ENCODE results near the gene RGS1. TPM values are rescaled to one million over a fixed set of nuclear protein-coding genes. Genes with fewer than 3 reads are reported as not detected.

The RGS1 gene
- total RNA-seq, 4 donors from 2014 or later = 38.5 to 160 (median 49.8) TPM

DNA sequence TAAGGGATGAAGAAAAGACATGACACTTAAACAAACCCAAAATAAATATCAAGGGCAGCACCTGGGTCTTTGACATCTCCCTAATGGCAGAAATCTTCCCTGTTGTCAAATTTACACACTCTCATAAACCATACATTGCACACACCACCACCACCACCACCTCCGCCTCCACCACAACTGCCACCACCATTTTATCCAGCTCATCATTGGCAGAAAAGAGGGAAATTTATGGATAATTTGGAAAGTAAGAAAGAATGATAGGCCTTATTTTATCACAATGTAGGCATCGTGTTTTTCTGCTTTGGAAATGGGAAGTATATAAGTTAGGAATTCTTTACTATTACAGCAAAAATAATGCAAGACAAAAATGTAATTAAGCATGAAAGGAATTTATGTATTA is 33.1 kb downstream of the RGS1 start:
- H3K27ac ChIP-seq = no peak overlapping the region
- H3K4me1 ChIP-seq = peaks cover 0 to 8% (median 0%) of the 10 kb centered on the region in 4 donors
- WGBS, 2 donors (ENCODE audit: low coverage in 1 of 2) = 66 to 89% methylated on average over 2 of the region's 2 CpGs
- intact Hi-C loops (cut with DNase I; ENCODE audit: low total_unique reads) = no loop called here
- no peak overlapping the region for H3K4me3 ChIP-seq
- H3K36me3 ChIP-seq = no peaks in the 10 kb centered on the region
- no peaks in the 10 kb centered on the region for H3K9me3 ChIP-seq
- no peak for TF ChIP-seq CTCF (IDR thresholded peaks at IDR 0.05)
- TF ChIP-seq EP300 (IDR thresholded peaks at IDR 0.05; ENCODE audit: low read depth) = no peak
- TF ChIP-seq POLR2A (IDR thresholded peaks at IDR 0.05) = no peak
- no peak for TF ChIP-seq POLR2AphosphoS5 (IDR thresholded peaks at IDR 0.05)
- H3K27me3 ChIP-seq = no peaks in the 10 kb centered on the region
- DNase-seq = no peak
- in situ Hi-C loops (cut with MboI; ENCODE audit: low pct_ligation_motif_present in 1 of 4, low pct_unique_long_range_greater_than_20kb in 1 of 4, low sequenced_read_pairs in 3 of 4) = loop anchor here in 3 of 4 donors (10.0 to 25.0 kb wide), 2 partner anchors 134 to 429 kb away; no protein-coding TSS in a partner anchor

DNA sequence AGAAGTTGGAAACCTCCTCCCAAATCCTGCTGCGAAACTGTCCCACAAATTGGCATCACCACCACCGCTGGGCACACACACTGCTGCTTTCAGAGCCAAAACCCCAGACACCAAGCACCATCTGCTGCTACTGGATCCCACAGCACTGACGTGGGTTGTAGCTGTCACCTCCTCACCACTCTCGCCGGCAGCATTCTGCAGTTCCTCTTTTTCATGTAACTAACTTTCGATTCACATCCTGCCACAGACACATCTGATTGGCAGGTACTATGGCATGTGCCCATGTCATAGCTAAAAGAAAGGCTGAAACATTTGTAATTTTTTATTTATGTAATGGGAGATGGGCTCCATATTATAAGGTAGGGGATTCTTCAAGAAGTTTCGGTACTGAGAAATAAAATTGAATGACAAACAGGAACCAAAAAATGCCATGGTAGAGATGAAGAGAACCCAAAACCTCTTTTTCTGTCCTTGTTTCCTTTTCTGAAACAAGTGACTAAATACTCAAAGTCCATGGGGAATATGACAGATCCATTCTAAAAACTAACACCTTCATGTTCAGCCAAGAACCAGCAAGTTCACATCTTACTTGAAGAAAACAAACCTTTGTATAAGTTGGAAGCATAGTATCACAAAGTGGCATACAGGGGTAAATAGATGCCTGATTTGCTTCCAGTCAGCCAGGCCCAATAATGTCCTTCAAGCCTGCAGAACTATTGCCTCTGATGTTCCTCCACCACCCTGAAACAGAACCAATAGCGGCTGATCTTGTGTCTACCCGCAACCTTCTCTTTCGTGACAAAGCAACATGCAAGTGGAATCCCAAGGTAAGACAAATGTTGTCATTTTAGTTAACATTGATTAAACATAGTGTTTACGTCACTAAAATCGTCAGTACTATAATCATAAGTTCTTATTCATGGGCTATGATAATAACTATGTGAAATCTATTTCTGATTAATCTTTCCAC is 33.8 kb downstream of the RGS1 start:
- Histone ChIP-seq H3K4me3 (no peak overlapping the region), H3K9me3 (no peaks in the 10 kb centered on the region), H3K36me3 (no peaks in the 10 kb centered on the region), H3K4me1 (peaks cover 0 to 8% (median 0%) of the 10 kb centered on the region in 4 donors), H3K27ac (peak overlapping the region in 2 of 4 donors; percentile 25 to 27), H3K27me3 (no peaks in the 10 kb centered on the region)
- in situ Hi-C loops (cut with MboI; ENCODE audit: low pct_ligation_motif_present in 1 of 4, low pct_unique_long_range_greater_than_20kb in 1 of 4, low sequenced_read_pairs in 3 of 4) (loop anchor here (5.0 to 25.0 kb wide), 4 partner anchors 132 to 428 kb away; no protein-coding TSS in a partner anchor), intact Hi-C loops (cut with DNase I; ENCODE audit: low total_unique reads) (no loop called here)
- 44 to 65% methylated on average over 5 to 12 of the region's 12 CpGs for WGBS, 2 donors (ENCODE audit: low coverage in 1 of 2)
- DNase-seq = peak; percentile 81
- no peak for TF ChIP-seq CTCF (IDR thresholded peaks at IDR 0.05)

GRCh38 chr1:192610112-192610889 is 34.7 kb downstream of the RGS1 start:
- no peak overlapping the region for H3K27ac ChIP-seq
- in situ Hi-C loops (cut with MboI; ENCODE audit: low pct_ligation_motif_present in 1 of 4, low pct_unique_long_range_greater_than_20kb in 1 of 4, low sequenced_read_pairs in 3 of 4) (loop anchor here in 2 of 4 donors (5.0 to 25.0 kb wide), 3 partner anchors 133 to 427 kb away; no protein-coding TSS in a partner anchor), intact Hi-C loops (cut with DNase I; ENCODE audit: low total_unique reads) (no loop called here)
- H3K36me3 ChIP-seq = no peaks in the 10 kb centered on the region
- H3K27me3 ChIP-seq = no peaks in the 10 kb centered on the region
- 55 to 58% methylated on average over 3 of the region's 3 CpGs for WGBS, 2 donors (ENCODE audit: low coverage in 1 of 2)
- H3K4me1 ChIP-seq = peaks cover 0 to 8% (median 0%) of the 10 kb centered on the region in 4 donors
- no peak for DNase-seq
- H3K9me3 ChIP-seq = no peaks in the 10 kb centered on the region
- TF ChIP-seq EP300 (IDR thresholded peaks at IDR 0.05; ENCODE audit: low read depth) (no peak), POLR2AphosphoS5 (IDR thresholded peaks at IDR 0.05) (no peak), POLR2A (IDR thresholded peaks at IDR 0.05) (no peak), CTCF (IDR thresholded peaks at IDR 0.05) (peak; percentile 41 to 73 (median 58))
- no peak overlapping the region for H3K4me3 ChIP-seq

DNA sequence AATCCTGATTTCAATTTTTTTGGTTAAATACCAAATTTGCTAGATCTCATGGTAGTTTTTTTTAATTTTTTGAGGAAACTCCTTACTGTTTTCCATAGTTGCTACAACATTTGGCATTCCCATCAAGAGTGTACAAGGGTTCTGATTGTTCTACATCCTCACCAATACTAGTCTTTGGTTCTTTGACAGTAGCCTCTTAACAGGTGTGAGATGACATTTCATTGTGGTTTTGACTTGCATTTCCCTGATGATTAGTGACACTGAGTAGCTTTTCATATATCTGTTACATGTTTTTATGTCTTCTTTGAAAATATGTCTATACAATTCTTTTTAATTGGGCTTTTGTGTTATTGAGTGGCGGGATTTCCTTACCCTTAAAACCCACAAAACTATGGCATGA is 39.5 kb downstream of the RGS1 start:
- no peaks in the 10 kb centered on the region for H3K9me3 ChIP-seq
- H3K27ac ChIP-seq = no peak overlapping the region
- in situ Hi-C loops (cut with MboI; ENCODE audit: low pct_ligation_motif_present in 1 of 4, low pct_unique_long_range_greater_than_20kb in 1 of 4, low sequenced_read_pairs in 3 of 4) = loop anchor here in 1 of 4 donors (25.0 kb wide), 1 partner anchor 422 kb away; no protein-coding TSS in a partner anchor
- WGBS, 2 donors (ENCODE audit: low coverage in 1 of 2) = 91 to 93% methylated on average over 1 of the region's 1 CpG
- no peaks in the 10 kb centered on the region for H3K27me3 ChIP-seq
- peaks cover 0 to 3% (median 0%) of the 10 kb centered on the region in 4 donors for H3K4me1 ChIP-seq
- H3K36me3 ChIP-seq = no peaks in the 10 kb centered on the region
- intact Hi-C loops (cut with DNase I; ENCODE audit: low total_unique reads) = no loop called here
- no peak for DNase-seq
- H3K4me3 ChIP-seq = no peak overlapping the region
- TF ChIP-seq CTCF (IDR thresholded peaks at IDR 0.05) (no peak), POLR2A (IDR thresholded peaks at IDR 0.05) (no peak), POLR2AphosphoS5 (IDR thresholded peaks at IDR 0.05) (no peak), EP300 (IDR thresholded peaks at IDR 0.05; ENCODE audit: low read depth) (no peak)

Data from transverse colon (tissue), 4 donors.